Measurements from ENCODE around the gene TRIM28.

GRCh38 chr19:58556622-58557220 lies 12.9 kb downstream of the TRIM28 start:
- TF ChIP-seq EP300 (IDR thresholded peaks at IDR 0.05; ENCODE audit: low read depth) = no peak
- no peak for TF ChIP-seq POLR2A (IDR thresholded peaks at IDR 0.05)
- no peak for TF ChIP-seq CTCF (IDR thresholded peaks at IDR 0.05)
- no peak for TF ChIP-seq POLR2AphosphoS5 (IDR thresholded peaks at IDR 0.05)
